Peyer's patch (tissue), 4 donors: ENCODE measurements around the gene TUFT1.

Experiments used
- CTCF ChIP-seq, 6 experiments: fragments of 450-650 bp in 4 of 6; fragments of 200-600 bp in 2 of 6; sonication (generic) in 1 of 6; IDR thresholded peaks; one replicate each; pipeline ENCODE4 v1.5.1; 2017 to 2019; ENCODE audit warnings: antibody characterized with exemption in 6 of 6, mild to moderate bottlenecking in 3 of 6, moderate library complexity in 1 of 6
- POLR2A ChIP-seq, 2 donors: fragments of 450-650 bp; IDR thresholded peaks; one replicate each; pipeline ENCODE4 v1.5.1; 2017; ENCODE audit warnings: antibody characterized with exemption in 2 of 2, mild to moderate bottlenecking in 2 of 2, moderate library complexity in 2 of 2

- TF ChIP-seq CTCF (IDR thresholded peaks at IDR 0.05) (no peak), POLR2A (IDR thresholded peaks at IDR 0.05) (no peak)
Observed at GRCh38 chr1:151556052-151556451, 15.9 kb downstream of the TUFT1 start.
